GM19452 (cell line): Measurements from ENCODE around the gene NR2C2.
A peak's percentile ranks its signal among the peaks of the same experiment; 100 is the strongest.

Experiments used
- ATAC-seq: cut with Tn5 transposase; IDR thresholded peaks from one replicate; pipeline ENCODE4 v1.9.1; 2021; ENCODE audit not compliant: unreplicated experiment

NR2C2 gene

GRCh38 chr3:14921034-14921616 is 26.3 kb upstream of the NR2C2 start:
- ATAC-seq: peak; percentile 83

GRCh38 chr3:14921811-14922705 is 25.3 kb upstream of the NR2C2 start:
- ATAC-seq: no peak

- no peak for ATAC-seq
Measured at GRCh38 chr3:14922863-14923262, 24.5 kb upstream of the NR2C2 start.

GRCh38 chr3:14923476-14923875 is 23.9 kb upstream of the NR2C2 start:
- no peak for ATAC-seq

GRCh38 chr3:14925729-14926591 is 21.4 kb upstream of the NR2C2 start:
- ATAC-seq: no peak

GRCh38 chr3:14926592-14926991 is 20.8 kb upstream of the NR2C2 start:
- ATAC-seq: no peak

- no peak for ATAC-seq
Measured at GRCh38 chr3:14927308-14927707, 20.1 kb upstream of the NR2C2 start.

- ATAC-seq: no peak
Measured at GRCh38 chr3:14929310-14930074, 17.9 kb upstream of the NR2C2 start.

GRCh38 chr3:14933820-14934425 is 13.5 kb upstream of the NR2C2 start:
- ATAC-seq: no peak

GRCh38 chr3:14935592-14936345 is 11.6 kb upstream of the NR2C2 start:
- ATAC-seq: no peak

- no peak for ATAC-seq
Measured at GRCh38 chr3:14938954-14939353, 8.4 kb upstream of the NR2C2 start.

- no peak for ATAC-seq
Measured at GRCh38 chr3:14941871-14942270, 5.5 kb upstream of the NR2C2 start.

- ATAC-seq: peak; percentile 21
Measured at GRCh38 chr3:14943042-14943441, 4.3 kb upstream of the NR2C2 start.

GRCh38 chr3:14946236-14946635 is 1.1 kb upstream of the NR2C2 start:
- ATAC-seq: no peak

GRCh38 chr3:14946739-14947099 is 664 bp upstream of the NR2C2 start:
- ATAC-seq: no peak

- ATAC-seq: peak; percentile 80
Measured at GRCh38 chr3:14947886-14948608, 664 bp downstream of the NR2C2 start.

- no peak for ATAC-seq
Measured at GRCh38 chr3:14948609-14949038, 1.2 kb downstream of the NR2C2 start.

- ATAC-seq: no peak
Measured at GRCh38 chr3:14949126-14949525, 1.7 kb downstream of the NR2C2 start.

- no peak for ATAC-seq
Measured at GRCh38 chr3:14950274-14950673, 2.9 kb downstream of the NR2C2 start.
